Measurements from ENCODE around the gene AFF1.
A peak's percentile ranks its signal among the peaks of the same experiment; 100 is the strongest.

AFF1 gene, protein sequence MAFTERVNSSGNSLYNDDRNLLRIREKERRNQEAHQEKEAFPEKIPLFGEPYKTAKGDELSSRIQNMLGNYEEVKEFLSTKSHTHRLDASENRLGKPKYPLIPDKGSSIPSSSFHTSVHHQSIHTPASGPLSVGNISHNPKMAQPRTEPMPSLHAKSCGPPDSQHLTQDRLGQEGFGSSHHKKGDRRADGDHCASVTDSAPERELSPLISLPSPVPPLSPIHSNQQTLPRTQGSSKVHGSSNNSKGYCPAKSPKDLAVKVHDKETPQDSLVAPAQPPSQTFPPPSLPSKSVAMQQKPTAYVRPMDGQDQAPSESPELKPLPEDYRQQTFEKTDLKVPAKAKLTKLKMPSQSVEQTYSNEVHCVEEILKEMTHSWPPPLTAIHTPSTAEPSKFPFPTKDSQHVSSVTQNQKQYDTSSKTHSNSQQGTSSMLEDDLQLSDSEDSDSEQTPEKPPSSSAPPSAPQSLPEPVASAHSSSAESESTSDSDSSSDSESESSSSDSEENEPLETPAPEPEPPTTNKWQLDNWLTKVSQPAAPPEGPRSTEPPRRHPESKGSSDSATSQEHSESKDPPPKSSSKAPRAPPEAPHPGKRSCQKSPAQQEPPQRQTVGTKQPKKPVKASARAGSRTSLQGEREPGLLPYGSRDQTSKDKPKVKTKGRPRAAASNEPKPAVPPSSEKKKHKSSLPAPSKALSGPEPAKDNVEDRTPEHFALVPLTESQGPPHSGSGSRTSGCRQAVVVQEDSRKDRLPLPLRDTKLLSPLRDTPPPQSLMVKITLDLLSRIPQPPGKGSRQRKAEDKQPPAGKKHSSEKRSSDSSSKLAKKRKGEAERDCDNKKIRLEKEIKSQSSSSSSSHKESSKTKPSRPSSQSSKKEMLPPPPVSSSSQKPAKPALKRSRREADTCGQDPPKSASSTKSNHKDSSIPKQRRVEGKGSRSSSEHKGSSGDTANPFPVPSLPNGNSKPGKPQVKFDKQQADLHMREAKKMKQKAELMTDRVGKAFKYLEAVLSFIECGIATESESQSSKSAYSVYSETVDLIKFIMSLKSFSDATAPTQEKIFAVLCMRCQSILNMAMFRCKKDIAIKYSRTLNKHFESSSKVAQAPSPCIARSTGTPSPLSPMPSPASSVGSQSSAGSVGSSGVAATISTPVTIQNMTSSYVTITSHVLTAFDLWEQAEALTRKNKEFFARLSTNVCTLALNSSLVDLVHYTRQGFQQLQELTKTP

DNA sequence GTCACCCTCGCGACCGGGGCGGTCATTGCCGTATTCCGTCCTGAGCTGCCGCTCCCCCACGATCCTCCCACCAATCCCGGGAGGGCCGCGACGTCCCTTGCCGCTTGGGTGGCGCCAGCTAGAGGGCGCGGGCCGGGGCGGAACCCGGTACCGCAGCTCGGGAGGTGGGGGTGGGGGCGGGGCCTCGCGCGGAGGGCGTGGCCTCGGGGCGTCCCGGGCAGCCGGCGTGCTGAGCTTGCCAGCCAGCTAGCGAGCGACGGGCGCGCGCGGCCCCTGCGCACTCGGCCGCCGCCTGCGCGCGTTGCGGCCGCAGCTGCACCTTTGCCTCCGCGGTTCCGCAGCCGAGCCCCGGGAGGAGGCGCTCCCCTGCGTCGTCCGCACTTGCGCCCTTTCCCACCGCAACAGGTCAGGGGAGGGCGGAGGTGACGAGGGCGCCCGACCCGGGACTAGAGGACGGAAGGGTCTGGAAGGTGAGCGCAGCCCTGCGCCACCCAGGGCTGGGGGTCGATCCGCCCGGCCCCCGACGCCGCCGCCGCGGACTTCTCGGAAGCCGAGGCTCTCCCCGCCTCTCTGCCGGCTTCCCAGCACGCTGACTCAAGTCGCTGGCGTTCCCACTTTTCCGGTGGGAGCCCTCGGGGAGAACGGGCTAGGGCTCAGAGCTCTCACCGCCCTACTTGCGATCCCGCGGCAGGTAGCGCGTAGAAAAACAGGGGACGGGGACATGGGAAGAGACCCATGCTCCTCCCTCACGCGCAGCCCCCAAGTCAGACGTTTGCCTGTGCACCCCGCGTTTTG, at the start of gene AFF1:
Gene AFF1, plus strand, starts transcription at position 241 of the 795 bp plus-strand sequence. CDS start 13,523 bp downstream, outside the sequence.
- DNase-seq (ENCODE audit: low spot score) = peak; percentile 93

DNA sequence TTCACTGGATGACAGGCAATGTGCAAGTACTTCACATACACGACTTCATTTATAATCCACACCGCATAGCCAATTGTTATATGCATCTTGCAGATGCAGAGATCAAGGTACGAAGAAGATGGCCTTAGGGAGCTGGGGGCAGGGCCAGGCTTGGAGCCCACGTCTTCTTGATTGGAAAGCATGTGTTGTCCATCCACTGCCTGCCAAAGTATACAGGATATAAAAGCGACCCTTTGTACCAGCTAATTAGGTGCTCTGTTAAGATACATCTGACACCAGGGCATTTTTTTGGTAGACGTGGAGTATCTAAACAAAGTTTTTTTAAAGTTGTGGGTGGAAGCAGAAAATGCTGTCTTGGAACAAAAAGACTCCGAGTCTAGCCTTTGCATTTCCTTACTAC, 44.0 kb upstream of the AFF1 start:
- DNase-seq (ENCODE audit: low spot score) = no peak

DNA sequence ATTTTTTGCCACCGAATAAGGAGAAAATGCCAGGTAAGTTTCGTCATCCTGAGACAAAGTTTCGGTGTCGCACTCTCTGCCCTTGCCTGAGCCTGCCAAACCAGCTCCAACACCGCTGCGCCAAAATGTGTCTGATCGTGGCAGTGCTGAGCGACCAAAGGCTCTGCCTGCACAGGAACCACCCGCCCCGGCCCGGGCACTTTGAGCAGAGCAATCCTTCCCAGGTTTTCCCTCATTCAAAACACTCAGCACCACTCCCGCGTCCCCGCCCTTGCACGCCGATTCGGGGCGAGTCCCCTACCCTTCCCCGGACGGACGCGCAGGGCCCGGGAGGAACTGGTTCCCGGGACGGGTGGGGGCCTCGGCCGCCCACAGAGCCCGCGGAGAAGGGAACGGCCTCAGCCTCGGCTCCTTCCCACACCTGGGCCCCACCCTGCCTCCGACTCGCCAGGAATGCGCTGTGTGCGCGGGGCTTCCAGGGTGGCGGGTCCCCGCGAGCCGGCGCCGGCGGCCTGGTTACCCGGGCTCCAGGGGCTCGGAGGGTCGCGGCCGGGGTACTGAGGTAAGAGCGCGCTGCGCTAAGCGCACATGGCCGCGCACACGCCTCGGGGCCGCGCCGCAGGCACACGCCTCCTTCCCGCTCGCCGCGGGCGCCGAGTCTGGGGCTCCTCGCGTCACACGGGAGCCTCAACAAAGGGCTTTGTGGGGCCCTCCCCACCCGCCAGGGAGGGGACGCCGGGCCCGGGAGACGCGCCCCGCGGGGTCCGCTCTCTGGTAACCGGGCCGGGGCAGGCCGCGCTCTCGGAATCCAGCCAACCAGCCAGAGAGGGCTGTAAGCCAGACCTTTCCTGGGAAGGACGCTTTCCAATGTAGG, 42.8 kb upstream of the AFF1 start, which contains the start of gene C4orf36:
Gene C4orf36, minus strand, starts transcription at position 661 of the 874 bp plus-strand sequence. CDS start 902 bp downstream, outside the sequence.
- peak; percentile 60 for DNase-seq (ENCODE audit: low spot score)

DNA sequence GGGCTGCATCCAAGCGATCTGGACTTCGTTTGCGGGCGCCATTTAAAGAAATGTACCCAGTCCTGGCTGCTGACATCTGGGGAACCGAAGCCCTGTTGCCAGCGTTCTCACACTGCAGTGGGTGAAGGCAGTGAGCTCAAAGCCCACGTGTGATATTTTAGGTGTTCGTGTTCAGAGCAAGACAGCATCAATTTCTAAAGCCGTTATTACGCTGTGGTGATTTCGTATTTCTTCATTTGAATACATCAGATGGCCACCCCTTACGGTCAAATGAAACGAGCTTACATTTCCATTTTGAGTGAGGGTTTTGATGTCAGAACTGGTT, 42.2 kb upstream of the AFF1 start:
- DNase-seq (ENCODE audit: low spot score) = peak; percentile 42

DNA sequence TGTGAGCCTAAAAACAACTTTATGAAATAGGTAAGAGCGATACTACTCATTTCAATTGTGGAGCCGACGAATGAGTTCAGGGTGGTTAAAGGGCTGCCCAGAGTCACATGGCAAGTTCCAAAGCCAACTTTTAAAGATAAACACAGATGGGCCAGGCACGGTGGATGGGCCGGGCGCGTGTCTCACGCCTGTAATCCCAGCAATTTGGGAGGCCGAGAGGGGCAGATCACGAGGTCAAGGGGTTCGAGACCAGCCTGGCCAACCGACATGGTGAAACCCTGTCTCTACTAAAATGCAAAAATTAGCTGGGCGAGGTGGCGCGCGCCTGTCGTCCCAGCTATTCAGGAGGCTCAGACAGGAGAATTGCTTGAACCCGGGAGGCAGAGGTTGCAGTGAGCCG, 41.7 kb upstream of the AFF1 start:
- no peak for DNase-seq (ENCODE audit: low spot score)

DNA sequence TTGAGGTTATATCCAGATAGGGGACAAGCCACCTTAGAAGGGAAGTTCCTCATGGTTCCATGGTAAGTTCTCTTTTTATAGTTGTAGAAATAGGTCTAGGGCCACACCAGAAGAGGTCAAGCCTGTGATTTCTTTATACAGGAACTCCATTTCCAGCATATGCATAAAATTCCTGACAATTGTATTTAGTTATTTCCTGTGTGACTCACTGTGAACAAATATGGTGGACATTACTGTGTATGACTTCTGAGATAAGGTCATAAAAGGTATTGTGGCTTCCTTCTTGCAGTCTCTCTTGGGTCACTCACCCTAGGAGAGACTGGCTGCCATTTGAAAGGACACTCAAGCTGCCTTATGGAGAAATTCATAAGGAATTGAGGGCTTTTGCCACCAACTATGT, 40.4 kb upstream of the AFF1 start:
- DNase-seq (ENCODE audit: low spot score) = no peak

DNA sequence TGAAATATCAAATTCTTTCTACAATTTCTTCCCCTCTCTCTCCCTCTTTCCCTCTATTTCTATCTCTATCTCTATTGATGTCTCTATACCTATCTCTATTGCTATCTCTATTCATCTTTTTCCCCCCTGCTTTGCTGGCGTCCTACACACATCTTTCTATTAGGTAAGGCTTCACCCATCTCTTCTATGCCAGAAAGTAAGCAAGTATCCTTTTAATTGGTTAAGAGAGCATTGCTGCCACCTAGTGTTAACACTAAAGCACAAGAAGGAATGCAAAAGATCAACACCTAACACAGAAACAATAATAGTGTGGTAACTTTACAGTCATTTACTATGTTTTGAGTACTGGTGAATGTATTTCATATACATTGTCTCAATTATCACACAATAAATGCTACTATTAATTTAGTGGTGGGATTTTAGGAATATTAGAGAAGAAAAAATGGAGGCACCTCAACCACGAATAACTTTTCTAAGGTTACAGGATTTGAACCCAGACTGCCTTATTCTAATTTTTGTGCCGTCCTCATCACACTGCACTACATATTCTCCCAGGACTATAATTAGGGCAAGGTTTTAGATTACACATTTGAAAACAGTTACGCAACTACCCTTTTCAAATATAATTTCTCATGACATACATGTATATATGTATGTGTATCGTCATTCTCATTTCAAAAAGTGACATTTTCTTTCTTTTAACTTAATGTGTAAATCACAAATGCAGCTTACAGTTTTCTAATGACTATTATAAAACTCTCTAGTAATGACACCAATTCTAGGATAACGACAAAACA, 38.9 kb upstream of the AFF1 start:
- peak; percentile 72 for DNase-seq (ENCODE audit: low spot score)

DNA sequence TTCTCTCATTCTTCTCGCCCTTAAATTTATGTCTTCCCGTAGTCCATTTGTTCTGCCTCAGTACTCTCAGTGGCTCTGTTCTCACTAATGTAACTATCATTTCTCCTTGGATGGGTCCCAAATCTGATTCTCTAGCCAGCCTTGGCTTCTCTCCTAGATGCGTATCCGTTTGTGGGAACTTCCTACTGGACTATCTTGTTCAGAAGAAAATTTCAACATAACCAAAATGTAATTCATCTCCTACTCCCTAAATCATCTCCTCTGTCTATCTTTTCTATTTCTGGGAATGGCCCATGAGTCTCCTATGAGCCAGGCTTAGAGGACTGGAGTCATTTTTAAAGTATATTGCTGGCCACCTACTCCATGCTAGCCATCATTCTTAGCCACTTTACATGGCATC, 38.2 kb upstream of the AFF1 start:
- no peak for DNase-seq (ENCODE audit: low spot score)

DNA sequence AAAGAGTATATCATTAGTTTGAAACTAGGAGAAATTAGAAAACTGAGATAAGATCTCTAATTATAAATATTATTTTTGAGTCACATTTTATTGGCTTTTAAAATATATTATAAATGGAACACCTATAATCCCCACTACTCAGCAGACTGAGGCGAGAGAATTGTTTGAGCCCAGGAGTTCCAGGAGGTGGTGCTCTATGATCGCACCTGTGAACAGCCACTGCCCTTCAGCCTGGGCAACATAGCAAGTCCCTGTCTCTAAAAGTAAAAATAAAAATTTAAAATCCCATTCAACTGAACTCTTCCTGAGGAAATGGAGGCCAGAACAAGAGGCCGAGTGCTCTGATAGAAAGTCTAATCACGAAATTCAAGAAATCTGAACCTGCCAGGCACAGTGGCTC, 36.2 kb upstream of the AFF1 start:
- no peak for DNase-seq (ENCODE audit: low spot score)

DNA sequence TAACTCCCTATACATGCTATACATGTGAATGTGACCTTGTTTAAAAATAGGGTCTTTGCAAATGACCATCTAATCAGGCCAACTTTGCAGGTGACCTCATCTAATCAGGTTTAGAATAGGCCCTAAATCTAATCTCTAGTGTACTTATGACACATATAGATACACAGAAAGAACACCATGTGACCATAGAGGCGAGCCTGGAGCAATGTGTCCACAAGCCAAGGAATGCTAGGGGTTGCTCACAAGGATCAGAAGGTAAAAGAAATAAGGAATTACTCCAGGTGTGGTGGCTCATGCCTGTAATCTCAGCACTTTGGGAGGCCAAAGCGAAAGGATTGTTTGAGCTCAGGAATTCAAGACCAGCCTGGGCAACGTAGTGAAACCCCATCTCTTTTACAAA, 32.9 kb upstream of the AFF1 start:
- DNase-seq (ENCODE audit: low spot score) = no peak

DNA sequence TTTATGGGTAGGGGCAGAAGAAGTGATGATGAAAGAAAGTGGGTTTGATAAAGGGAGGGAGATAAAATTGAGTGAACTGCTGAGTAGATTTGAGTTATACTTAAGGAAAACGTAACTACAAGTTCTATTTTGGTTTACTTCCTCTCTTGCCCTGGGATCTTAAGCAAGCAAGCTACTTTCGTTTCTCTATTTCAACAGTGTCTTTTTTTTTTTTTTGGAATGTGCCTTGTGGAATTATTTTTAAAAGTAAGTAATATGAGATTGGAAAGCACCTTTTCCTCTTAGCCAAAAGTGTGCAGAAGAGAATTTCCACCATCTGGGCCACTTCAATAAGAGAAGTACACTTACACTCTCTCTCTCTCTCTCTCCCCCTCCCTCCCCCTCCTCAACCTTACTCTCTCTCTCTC, 26.6 kb upstream of the AFF1 start:
- DNase-seq (ENCODE audit: low spot score) = no peak

DNA sequence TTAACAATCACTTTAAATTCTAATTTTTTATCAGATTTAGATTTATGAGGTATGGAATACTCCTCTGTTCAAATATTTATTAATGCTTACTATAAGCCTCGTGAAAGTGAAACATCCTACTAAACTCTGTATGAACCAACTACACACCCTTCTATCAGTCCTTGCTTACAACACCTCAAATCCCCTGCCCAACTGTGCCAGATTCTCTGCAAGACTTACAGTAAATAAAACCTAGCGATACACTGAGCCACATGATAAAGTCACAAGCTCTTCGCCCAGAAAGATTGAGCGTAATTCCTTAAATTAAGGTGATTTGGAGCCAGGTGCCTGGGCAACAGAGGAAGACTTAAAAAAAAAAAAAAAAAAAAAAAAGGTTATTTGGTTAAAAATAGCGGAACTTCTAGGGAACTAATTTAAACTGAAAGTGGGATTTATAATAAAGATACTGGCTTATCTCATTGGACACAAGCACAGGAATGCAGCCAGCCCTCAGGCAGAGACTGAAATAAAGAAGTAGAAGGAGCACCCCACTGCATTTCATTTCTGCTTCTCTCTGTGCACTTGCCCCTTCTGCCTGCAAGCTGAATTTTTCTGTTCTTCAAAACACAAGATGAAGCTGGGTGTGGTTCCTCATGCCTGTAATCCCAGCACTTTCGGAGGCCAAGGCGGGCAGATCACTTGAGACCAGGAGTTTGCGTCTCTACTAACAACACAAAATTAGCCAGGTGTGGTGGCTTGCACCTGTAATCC, 25.1 kb upstream of the AFF1 start:
- no peak for DNase-seq (ENCODE audit: low spot score)

DNA sequence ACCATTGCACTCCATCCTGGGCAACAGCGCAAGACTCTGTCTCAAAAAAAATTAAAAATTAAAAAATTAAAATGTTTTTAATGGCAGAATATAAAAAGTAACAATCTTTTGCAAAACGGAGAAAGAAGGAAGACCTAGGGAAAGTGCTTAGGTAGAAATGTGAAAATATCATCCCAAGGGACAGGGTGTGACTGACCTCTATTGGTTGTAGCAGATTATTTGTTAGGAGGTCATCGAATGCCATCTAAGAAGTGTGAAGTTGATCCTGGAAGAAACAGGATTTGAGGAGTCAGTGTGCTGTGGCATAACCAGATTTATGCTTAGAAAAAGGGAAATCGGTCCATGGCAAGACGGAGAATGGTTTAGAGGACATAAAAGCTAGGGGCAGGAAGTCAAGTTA, 24.4 kb upstream of the AFF1 start:
- DNase-seq (ENCODE audit: low spot score) = no peak

DNA sequence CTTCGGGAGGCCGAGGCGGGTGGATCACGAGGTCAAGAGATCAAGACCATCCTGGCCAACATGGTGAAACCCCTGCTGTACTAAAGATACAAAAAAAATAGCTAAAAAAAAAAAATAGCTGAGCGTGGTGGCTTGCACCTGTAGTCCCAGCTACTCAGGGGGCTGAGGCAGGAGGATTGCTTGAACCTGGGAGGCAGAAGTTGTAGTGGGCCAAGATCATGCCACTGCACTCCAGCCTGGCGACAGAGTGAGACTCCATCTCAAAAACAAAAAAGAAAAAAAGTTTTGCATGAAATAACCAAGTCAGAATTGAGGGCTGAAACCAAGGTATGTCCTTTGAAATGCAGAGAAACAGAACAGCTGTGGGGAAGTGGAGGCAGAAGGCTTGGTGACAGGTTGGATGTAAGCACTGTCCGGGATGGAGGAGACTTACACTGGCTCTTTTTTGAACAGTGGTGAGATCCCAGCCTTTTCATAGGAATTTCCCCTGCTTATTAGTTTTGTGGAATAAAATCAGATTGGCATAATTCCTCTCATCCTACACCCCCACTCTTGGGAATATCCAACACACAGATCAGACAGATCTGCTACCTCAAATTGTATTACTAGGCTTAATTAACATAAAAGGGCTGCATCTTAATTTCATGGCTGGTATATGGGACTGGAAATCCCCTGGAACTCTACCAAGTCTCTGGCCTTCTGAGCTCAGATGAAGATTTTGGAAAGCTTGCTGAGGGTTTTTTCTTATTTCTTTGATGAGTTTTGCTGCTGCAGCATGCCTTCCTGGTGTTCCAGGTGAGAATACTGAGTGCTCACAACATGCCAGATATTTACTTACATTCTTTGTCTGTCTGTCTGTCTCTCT, 23.8 kb upstream of the AFF1 start:
- no peak for DNase-seq (ENCODE audit: low spot score)

DNA sequence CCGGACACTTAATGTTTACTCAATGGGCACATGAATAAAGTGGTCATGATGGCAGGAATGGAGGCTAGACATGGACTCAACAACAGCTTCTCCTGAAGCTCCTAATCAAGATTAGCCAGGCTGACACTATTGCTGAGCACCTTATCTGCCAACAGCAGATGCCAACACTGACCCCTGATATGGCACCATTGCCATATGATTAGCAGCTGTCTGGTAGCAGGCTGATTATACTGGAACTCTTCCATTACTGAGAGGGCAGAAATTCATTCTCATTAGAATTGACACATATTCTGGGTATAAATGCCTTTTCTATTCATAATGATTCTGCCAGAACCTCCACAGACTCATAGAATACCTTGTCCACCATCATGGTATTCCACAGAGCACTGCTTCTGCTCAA, 18.4 kb upstream of the AFF1 start:
- DNase-seq (ENCODE audit: low spot score) = no peak

DNA sequence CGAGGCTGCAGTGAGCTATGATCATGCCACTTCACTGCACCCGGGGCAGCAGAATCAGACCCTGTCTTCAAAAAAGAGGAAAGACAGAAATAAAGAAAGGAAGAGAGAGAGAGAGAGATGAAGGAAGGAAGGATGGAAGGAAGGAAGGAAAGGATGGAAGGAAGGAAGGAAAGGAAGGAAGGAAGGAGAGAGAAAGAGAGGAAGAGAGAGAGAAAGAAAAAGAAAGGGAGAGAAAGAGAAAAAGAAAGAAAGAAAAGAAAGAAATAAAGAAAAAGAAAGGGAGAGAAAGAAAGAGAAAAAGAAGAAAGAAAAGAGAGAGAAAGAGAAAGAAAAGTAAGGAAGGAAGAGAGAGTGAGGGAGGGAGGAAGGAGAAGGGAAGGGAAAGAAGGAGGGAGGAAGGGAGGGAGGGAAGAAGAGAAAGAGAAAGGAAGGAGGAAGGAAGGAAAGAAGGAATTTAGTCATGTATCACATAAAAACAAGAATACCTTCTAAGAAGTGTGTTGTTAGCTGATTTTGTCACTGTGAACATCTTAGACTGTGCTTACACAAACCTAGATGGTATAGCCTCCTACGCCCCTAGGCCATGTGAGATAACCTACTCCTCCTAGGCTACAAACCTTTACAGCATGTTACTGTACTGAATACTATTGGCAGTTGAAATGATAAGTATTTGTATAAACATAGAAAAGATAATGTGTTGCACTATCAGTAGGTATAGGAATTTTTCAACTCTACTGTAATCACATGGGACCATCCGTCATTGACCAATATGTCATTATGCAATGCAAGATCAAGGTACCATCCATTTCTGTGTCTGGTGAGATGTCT, 17.4 kb upstream of the AFF1 start:
- DNase-seq (ENCODE audit: low spot score) = no peak

DNA sequence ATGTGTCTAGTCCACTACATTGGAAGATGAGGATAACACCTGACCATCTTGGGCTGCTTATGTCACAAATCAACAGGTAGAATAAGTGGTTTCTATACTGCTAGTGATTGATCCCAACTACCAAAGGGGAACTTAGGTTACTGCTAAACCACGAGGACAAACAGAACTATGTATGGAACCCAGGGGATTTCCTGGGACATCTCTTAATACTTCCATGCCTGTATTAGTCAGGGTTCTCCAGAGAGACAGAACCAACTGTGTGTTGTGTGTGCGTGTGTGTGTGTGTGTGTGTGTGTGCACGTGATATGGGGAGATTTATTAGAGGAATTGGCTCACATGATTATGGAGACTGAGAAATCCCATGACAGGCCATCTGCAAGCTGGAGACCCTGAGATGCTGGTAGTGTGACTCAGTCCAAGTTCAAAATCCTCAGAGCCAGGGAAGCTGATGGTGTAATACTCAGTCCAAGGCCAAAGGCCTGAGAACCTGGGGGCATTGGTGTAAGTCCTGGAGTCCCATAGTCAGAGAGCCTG, 16.2 kb upstream of the AFF1 start:
- DNase-seq (ENCODE audit: low spot score) = no peak
